HL-60 (cell line): ENCODE measurements around the gene HS3ST3A1.

Experiments used
- DNase-seq, 2 experiments: peaks; one replicate each; pipeline ENCODE4 v3.0.0-alpha.2; 2010 to 2020; ENCODE audit warnings: low read depth in 1 of 2, low spot score in 1 of 2
- H3K27ac ChIP-seq: fragments of 250-450 bp; sonication (Bioruptor Pico); replicated peaks from 2 replicates; pipeline ENCODE4 v1.5.1; 2020; ENCODE audit warnings: mild to moderate bottlenecking, moderate library complexity
- H3K27me3 ChIP-seq: fragments of 250-450 bp; sonication (Bioruptor Pico); 2 replicates; pipeline ENCODE4 v1.5.1; 2021; ENCODE audit warnings: mild to moderate bottlenecking, moderate library complexity; ENCODE audit not compliant: insufficient read depth, poor library complexity, severe bottlenecking
- H3K4me3 ChIP-seq: replicated peaks from 2 replicates; pipeline ENCODE4 v1.5.1; 2011; ENCODE audit warnings: mild to moderate bottlenecking, control low read depth, low read length; ENCODE audit not compliant: insufficient read depth
- CTCF ChIP-seq: IDR thresholded peaks from one replicate; pipeline ENCODE4 v1.5.1; 2011; ENCODE audit warnings: low read length, control low read depth, inconsistent platforms; ENCODE audit not compliant: insufficient read depth
- GABPA ChIP-seq: IDR thresholded peaks from 2 replicates; pipeline ENCODE4 v1.6.1; 2012; ENCODE audit warnings: low read depth
- POLR2AphosphoS5 ChIP-seq: IDR thresholded peaks from 2 replicates; pipeline ENCODE4 v1.6.1; 2012; ENCODE audit warnings: low read depth
- REST ChIP-seq: IDR thresholded peaks from 2 replicates; pipeline ENCODE4 v1.6.1; 2012; ENCODE audit warnings: low read depth; ENCODE audit not compliant: insufficient replicate concordance
- SPI1 ChIP-seq: IDR thresholded peaks from 2 replicates; pipeline ENCODE4 v1.6.1; 2012; ENCODE audit warnings: low read depth, mild to moderate bottlenecking, borderline replicate concordance

Gene HS3ST3A1

GRCh38 chr17:13542636-13543035 lies 59.1 kb downstream of the HS3ST3A1 start:
- DNase-seq, result no peak
- H3K27ac ChIP-seq, result no peak overlapping the region
- H3K4me3 ChIP-seq, result no peak overlapping the region
- no peak for TF ChIP-seq REST
- no peak for TF ChIP-seq SPI1
- TF ChIP-seq GABPA, result no peak
- no peak for TF ChIP-seq POLR2AphosphoS5
- no peak for TF ChIP-seq CTCF
- H3K27me3 ChIP-seq, result no peaks in the 10 kb centered on the region

- TF ChIP-seq SPI1, result no peak
- no peak for TF ChIP-seq POLR2AphosphoS5
- TF ChIP-seq CTCF, result no peak
- TF ChIP-seq GABPA, result no peak
- no peak for TF ChIP-seq REST
- Histone ChIP-seq H3K27me3 (no peaks in the 10 kb centered on the region), H3K4me3 (no peak overlapping the region), H3K27ac (no peak overlapping the region)
- DNase-seq, result no peak
Observed at GRCh38 chr17:13541032-13541480, 60.7 kb downstream of the HS3ST3A1 start.

GRCh38 chr17:13540546-13540945 lies 61.2 kb downstream of the HS3ST3A1 start:
- Histone ChIP-seq H3K27ac (no peak overlapping the region), H3K27me3 (no peaks in the 10 kb centered on the region), H3K4me3 (no peak overlapping the region)
- TF ChIP-seq POLR2AphosphoS5 (no peak), REST (no peak), GABPA (no peak), SPI1 (no peak), CTCF (no peak)
- no peak for DNase-seq
